CD4-positive, alpha-beta T cell treated with Interleukin-1 beta for 1 hour (primary cell): ENCODE measurements around the gene CIRBP.
A peak's percentile ranks its signal among the peaks of the same experiment; 100 is the strongest.
"Not testable (repeated sequence)": the region's sequence is repeated elsewhere in the genome, so short reads cannot be mapped to it uniquely, and the experiment has no call there.

Source experiments
- DNase-seq, 2 donors: peaks; one replicate each; pipeline ENCODE4 v3.0.0-alpha.2; 2020 to 2022

The CIRBP gene

GRCh38 chr19:1245494-1246264 is 23.5 kb upstream of the CIRBP start:
- no peak for DNase-seq

- not testable (repeated sequence) for DNase-seq
Measured at GRCh38 chr19:1246265-1247087, 22.7 kb upstream of the CIRBP start.

GRCh38 chr19:1247748-1248138 is 21.4 kb upstream of the CIRBP start:
- no peak for DNase-seq

- DNase-seq, result peak; percentile 80 to 81
Measured at GRCh38 chr19:1248139-1248785, 20.9 kb upstream of the CIRBP start, which contains the start of gene MIDN. TSS of gene MIDN (plus strand) at chr19:1248583. CDS start at chr19:1250297, 1,714 bp downstream.

- peak; percentile 88 to 89 for DNase-seq
Measured at GRCh38 chr19:1248786-1249297, 20.3 kb upstream of the CIRBP start.

- peak; percentile 94 to 97 for DNase-seq
Measured at GRCh38 chr19:1249298-1249989, 19.7 kb upstream of the CIRBP start.

DNA sequence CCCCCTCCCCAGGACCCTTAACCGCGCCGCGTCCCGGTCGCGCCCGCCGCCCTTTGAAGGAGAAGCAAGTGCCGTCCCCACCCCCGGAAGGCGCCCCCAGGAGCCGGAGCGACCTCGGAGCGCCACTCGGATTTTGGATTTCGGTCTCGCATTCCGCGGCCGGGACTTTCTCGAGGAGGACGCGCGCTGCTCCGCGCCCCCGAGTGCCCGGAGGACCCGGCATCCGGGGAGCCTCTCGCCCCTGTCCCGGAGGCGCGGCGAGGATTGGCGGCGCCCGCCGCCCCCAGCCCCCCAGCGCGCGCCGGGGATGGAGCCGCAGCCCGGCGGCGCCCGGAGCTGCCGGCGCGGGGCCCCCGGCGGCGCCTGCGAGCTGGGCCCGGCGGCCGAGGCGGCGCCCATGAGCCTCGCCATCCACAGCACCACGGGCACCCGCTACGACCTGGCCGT is 19.1 kb upstream of the CIRBP start:
- no peak for DNase-seq

DNA sequence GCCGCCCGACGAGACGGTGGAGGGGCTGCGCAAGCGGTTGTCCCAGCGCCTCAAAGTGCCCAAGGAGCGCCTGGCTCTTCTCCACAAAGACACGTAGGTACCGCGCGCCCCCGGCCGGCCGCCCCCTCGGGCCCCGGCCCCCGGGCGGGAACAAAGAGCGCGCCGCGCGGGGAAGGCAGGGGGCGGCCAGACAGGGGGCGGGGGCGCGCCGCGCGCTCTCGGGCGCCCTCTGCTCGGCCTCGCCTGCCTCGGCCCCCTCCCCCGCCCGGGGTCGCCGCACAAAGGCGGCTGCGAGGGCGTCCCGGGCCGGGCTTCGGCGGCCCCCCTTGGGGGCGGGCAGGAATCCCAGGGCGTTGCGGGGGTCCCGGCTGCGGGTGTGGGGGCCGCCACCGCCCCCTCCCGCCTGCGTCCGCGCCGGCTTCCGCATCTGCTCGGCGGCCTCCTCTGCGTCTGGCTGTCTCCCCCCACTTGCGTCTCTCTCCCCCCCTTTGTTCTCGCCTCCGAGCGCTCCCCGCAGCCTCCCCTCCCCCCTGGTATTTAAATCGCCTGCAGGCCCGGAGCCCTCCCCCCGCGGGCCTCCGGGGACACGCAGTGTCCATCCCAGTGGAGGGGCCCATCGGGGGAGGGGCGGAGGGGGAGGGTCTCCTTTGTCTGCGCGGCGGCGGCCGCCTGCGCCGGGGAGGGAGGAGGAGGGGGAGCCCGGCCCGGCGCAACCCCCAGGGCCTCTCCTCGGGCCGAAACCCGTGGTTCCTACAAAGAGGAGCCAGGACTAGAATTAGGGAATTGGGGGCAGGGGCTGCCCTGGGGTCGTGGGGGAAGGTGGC is 18.5 kb upstream of the CIRBP start:
- DNase-seq, result peak; percentile 66 to 70

DNA sequence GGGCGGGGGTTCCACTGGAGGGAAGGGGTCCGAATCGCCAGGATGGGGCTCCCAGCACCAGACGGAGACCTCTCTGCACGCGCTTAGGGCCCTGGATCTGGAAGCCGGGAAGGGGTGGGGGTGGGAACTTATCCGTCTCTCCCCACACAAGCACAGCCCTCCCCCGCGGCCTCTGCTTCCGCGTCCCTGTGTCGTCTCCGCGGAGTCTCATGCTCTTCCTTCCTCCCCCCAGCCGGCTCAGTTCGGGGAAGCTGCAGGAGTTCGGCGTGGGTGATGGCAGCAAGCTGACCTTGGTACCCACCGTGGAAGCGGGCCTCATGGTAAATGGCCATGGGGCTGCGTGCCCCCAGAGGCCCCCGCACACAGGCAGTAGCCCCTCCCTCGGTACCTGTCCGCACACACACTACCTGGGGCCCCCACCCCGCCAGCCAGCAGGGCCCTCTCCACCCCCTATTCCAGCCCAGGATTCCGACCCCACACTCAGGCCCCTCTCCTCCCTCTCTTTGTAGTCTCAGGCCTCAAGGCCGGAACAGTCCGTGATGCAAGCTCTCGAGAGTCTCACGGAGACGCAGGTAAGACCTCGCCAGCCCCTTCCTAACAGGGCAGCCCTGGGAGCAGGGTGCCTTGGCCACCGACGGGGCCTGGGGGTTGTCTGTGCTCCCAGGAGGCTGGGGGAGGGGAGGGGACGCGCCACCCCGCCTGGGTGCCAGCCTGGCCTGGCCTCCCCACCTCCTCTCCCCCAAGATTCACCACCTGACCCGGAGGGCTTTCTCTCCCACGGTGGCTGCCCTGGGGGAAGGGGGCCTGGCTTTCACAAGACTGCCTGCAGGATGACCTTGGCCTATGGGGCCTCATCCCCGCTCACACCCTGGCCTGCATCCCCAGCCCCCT is 17.6 kb upstream of the CIRBP start:
- peak; percentile 66 to 68 for DNase-seq

DNA sequence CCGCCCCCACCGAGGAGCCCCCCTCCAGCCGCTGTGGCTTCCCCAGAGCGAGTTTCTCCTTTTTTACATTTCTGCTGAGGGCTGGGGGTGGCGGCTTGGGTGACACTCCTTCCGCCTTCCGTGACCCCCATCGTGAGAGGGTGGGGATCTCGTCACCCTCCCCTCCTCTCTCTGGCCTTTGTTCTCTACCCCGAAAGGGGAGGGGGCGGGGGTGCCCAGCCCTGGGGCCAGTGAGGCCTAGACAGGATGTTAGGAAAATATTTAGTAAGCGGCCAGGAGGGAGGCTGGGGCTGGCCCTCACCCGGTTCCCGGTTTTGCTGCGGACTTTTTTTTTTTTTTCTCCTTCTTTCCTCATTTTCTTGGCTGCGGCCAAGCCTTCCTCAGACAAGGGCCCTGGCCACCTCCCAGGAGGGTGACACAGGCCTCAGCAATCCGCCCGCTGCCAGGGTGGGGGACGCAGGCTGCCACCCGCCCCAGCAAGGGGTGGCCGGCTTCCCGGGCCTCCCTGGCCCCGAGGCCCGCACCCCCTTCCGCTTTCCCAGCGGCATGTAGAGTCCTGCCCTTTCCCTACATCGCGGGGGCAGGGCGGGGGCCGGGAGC is 16.8 kb upstream of the CIRBP start:
- peak; percentile 81 to 87 for DNase-seq

- DNase-seq, result peak; percentile 83 to 88
Measured at GRCh38 chr19:1252821-1253513, 16.2 kb upstream of the CIRBP start.

DNA sequence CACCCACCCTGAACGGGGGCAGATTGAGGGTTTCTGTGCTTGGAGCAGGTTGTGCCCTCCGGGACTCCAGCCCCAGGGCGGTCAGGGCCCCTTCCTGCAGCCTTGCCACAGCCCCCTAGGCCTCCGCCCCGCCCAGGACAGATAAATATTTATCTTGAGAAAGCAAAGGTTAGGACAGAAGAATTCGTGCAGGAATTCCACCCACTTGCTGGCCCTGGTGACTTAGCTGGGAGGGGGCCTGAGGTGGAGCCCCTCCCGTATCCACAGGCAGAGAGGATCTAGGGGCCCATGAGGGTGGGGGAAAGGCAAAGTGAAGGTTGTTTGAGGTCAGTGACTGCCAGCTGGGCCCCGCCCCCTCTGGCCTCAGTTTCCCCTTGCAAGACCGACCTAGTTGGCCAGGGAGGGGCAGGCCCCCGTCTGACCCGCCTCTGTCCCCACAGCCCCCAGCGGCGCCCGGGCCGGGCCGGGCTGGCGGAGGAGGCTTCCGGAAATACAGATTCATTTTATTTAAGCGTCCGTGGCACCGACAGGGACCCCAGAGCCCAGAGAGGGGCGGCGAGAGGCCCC is 15.5 kb upstream of the CIRBP start:
- no peak for DNase-seq

- no peak for DNase-seq
Measured at GRCh38 chr19:1254081-1254527, 15.0 kb upstream of the CIRBP start.

DNA sequence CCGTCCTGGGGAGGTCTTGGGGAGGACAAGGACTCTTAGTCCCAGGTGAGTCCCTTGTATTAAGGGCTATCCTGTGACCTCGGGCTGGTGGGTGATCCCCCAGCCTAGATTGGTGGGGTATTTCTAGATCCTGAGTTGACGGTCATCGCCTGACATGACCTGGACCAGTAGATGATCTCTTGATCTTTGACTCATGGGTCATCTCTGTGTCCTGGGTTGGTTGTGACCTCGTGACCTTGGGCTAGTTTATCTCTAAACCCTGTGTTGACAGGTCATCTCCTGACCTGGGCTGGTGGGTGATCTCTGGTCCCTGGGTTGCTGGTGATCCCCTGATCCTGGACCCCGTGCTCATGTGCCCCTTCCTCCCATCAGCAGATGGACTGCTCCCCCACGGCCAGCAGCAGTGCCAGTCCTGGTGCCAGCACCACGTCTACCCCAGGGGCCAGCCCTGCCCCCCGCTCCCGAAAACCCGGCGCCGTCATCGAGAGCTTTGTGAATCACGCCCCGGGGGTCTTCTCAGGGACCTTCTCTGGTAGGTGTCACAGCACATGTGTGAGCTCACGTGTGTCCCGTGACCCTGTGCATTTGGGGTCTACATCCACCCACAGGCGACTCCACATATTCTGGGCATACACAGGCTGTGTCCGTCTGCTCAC is 14.5 kb upstream of the CIRBP start:
- DNase-seq, result no peak

GRCh38 chr19:1255186-1256161 is 13.7 kb upstream of the CIRBP start:
- DNase-seq, result no peak

DNA sequence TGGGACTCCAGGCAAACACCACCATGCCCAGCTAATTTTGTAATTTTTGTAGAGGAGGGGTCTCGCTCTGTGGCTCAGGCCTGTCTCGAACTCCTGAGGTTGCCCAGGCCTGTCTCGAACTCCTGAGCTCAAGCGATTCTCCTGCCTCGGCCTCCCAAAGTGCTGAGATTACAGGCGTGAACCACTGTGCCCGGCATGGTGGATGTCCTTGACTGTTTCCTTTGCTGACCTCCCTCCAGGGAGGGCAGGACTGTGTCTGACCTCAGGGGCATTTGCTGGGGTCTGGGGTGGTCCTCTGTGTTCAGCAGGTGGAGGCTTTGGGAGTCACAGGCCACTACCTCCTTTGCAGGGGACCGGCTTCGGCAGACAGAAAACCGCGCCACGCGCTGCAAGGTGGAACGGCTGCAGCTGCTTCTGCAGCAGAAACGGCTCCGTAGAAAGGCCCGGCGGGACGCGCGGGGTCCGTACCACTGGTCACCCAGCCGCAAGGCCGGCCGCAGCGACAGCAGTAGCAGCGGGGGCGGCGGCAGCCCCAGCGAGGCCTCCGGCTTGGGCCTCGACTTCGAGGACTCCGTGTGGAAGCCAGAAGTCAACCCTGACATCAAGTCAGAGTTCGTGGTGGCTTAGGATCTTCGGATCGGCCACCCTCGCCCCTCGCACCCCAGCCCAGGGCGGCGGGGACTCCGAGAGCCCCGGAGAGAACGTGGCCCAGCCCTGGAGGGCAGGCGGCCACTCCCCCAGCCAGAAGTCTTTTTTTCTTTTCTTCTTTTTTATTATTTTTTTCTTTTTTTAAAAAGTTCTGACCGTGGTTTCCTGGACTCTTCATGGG is 12.3 kb upstream of the CIRBP start:
- no peak for DNase-seq
